ELR (cell line): ENCODE measurements around the gene TMEM108.
A peak's percentile ranks its signal among the peaks of the same experiment; 100 is the strongest.

Experiments used
- DNase-seq: peaks from one replicate; pipeline ENCODE4 v3.0.0-alpha.2; 2015; ENCODE audit warnings: low read depth

TMEM108 gene

GRCh38 chr3:133230195-133230594 lies 192.0 kb downstream of the TMEM108 start:
- DNase-seq, result no peak

- no peak for DNase-seq
Measured at GRCh38 chr3:133236901-133237300, 198.7 kb downstream of the TMEM108 start.

- no peak for DNase-seq
Measured at GRCh38 chr3:133237380-133237779, 199.2 kb downstream of the TMEM108 start.

- no peak for DNase-seq
Measured at GRCh38 chr3:133238015-133238414, 199.8 kb downstream of the TMEM108 start.

- DNase-seq, result no peak
Measured at GRCh38 chr3:133246119-133246518, 207.9 kb downstream of the TMEM108 start.

- no peak for DNase-seq
Measured at GRCh38 chr3:133246773-133247172, 208.6 kb downstream of the TMEM108 start.

GRCh38 chr3:133248389-133248788 lies 210.2 kb downstream of the TMEM108 start:
- no peak for DNase-seq

- DNase-seq, result no peak
Measured at GRCh38 chr3:133249490-133249889, 211.3 kb downstream of the TMEM108 start.

GRCh38 chr3:133254151-133254550 lies 216.0 kb downstream of the TMEM108 start:
- DNase-seq, result no peak

- DNase-seq, result no peak
Measured at GRCh38 chr3:133254716-133255115, 216.5 kb downstream of the TMEM108 start.

GRCh38 chr3:133256787-133257483 lies 218.7 kb downstream of the TMEM108 start:
- DNase-seq, result peak; percentile 69

- DNase-seq, result peak; percentile 68
Measured at GRCh38 chr3:133258358-133258757, 220.2 kb downstream of the TMEM108 start.

- no peak for DNase-seq
Measured at GRCh38 chr3:133259767-133260166, 221.6 kb downstream of the TMEM108 start.

- no peak for DNase-seq
Measured at GRCh38 chr3:133262333-133262732, 224.1 kb downstream of the TMEM108 start.

GRCh38 chr3:133264920-133265319 lies 226.7 kb downstream of the TMEM108 start:
- no peak for DNase-seq

GRCh38 chr3:133268726-133269134 lies 230.5 kb downstream of the TMEM108 start:
- no peak for DNase-seq

- peak; percentile 17 for DNase-seq
Measured at GRCh38 chr3:133269393-133269792, 231.2 kb downstream of the TMEM108 start.

- DNase-seq, result no peak
Measured at GRCh38 chr3:133270631-133271030, 232.4 kb downstream of the TMEM108 start.

- no peak for DNase-seq
Measured at GRCh38 chr3:133271042-133271441, 232.9 kb downstream of the TMEM108 start.

GRCh38 chr3:133271539-133271938 lies 233.3 kb downstream of the TMEM108 start:
- peak; percentile 56 for DNase-seq

GRCh38 chr3:133273346-133273745 lies 235.2 kb downstream of the TMEM108 start:
- DNase-seq, result peak; percentile 15

- no peak for DNase-seq
Measured at GRCh38 chr3:133274477-133274876, 236.3 kb downstream of the TMEM108 start.

GRCh38 chr3:133276594-133276993 lies 238.4 kb downstream of the TMEM108 start:
- DNase-seq, result no peak

GRCh38 chr3:133277813-133278212 lies 239.6 kb downstream of the TMEM108 start:
- peak; percentile 36 for DNase-seq
